ENCODE results near the gene HCK.

Gene HCK

GRCh38 chr20:32063695-32064094 is 11.7 kb downstream of the HCK start:
- no peak for DNase-seq

GRCh38 chr20:32064667-32065066 is 12.6 kb downstream of the HCK start:
- DNase-seq, result no peak

DNA sequence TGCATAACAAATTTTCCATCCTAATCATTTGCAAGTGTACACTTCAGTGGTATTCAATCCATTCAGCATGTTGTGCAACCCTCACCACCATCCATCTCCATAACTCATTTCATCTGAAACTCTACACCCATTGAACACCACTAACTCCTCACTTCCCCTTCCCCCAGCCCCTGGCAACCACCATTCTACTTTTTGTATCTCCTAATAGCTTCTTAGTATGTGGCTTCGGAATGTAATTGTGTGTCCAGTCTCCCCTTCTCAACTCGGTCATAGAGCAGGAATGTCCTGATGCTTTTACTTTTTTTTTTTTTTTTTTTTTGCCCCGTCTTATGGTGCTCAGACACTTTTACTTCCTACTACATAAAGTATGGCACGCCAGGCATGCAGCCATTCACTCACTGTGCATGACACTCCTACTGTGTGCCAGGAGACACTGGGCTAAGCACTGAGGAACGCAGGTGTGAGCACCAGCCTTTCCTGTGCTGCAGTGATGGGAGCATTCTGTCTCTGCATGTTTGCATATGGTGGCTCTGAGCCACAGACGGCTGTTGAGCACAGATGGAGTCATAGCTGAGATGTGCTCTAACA is 15.3 kb downstream of the HCK start:
- DNase-seq, result no peak

DNA sequence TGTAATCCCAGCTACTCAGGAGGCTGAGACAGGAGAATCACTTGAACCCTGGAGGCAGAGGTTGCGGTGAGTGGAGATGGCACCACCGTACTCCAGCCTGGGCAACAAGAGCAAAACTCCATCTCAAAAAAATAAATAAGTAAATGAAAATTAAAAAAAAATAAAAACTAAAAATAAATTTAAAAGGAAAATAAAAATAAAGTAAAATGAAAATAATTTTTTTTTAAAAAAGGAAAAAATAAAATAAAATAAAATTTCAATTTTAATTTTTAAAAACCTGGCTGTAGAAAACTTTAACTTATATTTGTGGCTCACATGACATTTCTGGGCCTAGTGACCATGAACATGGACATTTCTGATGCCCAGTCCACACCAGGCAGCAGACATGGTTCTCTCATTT is 16.1 kb downstream of the HCK start:
- no peak for DNase-seq

DNA sequence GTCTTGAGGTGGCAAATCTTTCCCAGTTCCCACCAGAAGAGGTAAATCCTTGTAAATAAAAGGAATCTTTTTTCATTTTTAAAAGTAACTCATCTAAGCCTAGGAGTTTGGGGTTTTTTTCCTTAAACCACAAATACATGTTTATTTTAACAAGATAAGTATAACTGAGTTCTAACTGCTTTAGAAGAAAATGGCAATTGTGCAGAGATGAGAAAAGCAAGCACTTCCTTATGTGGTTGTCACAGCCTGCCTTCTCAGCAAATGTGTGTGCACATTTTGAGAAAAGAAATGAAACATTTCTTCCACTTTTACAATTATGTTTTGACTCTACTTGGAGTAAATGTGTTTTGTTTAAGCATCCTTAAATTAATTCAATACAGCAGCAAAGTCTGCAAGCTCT is 17.7 kb downstream of the HCK start:
- DNase-seq, result no peak

DNA sequence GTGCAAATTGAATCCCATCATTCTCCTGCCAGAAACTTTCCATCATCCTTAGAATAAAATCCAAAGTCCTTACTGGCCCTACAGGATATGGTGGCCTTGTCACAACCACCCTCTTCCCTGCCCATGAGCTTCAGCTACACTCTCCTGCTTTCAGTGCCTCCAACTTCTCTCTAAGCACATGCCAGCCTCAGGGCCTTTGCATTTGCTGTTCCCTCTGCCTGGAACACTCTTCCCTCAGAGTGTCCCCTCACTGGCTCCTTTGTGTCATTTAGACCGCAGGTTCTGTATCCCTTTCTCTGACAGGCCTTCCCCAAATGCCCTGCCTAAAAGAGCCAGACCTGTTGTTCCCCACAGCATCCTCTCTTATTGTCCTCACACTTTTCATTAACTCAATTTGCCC is 18.2 kb downstream of the HCK start:
- DNase-seq, result no peak

- no peak for DNase-seq
Observed at GRCh38 chr20:32070690-32071213, 18.7 kb downstream of the HCK start.

- DNase-seq, result no peak
Observed at GRCh38 chr20:32071395-32072167, 19.5 kb downstream of the HCK start.

DNA sequence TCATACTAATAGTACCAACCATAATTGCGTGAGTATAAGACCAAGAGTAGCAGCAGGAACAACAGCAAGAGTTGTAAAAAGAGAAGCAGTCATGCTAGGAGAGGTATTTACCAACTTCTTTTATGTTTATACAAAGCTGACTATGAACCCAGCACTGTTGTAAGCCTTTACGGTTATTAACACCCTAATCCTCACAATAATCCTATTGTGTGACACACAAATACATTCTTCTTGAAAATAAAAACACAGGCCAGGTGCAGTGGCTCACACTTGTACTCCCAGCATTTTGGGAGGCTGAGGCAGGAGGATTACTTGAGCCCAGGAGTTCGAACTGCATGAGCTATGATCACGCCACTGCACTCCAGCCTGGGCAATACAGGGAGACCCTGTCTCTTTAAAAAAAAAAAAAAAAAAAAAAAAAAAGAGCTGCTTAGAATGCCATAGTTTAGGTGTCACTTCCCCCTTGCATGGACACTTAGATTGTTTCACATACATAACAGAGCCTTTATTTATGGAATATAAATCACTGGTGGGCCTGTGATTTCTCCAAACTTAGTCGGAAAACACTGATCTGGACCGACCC is 20.2 kb downstream of the HCK start:
- DNase-seq, result no peak

DNA sequence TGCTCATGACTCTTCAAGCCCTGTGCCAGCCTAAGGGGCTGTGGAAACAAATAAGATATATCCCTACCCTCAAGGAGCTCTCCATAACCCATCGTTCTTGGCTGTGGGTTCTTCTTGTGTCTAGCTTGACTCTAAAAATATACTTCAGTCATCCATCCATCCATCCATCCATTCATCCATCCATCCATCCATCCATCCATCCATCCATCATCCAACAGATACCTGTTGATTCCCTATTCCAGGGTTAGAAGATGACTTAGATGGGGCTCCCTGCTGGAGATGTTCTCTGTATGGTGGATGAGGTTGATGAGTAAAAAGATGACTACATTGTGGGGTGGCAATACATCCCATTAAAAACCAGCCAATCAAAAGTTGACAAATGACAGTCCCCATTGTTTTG is 23.5 kb downstream of the HCK start:
- DNase-seq, result no peak

DNA sequence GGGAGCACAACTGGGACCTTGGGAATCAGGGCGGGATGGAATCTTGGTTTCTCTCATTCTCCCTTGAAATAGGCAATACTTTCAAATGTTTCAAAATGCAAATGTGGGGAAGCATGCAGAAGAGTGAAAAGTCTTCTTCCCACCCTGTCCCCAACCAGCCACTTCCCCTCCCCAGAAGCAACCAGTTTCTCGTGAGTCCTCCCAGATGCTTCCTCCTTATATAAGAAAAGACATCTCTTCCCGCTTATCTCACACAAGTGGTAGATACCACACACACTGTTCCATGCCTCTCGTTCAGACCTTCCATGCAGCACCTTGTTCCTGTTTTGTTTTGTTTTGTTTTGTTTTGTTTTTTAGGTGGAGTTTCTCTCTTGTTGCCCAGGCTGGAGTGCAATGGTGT is 25.1 kb downstream of the HCK start:
- DNase-seq, result no peak

DNA sequence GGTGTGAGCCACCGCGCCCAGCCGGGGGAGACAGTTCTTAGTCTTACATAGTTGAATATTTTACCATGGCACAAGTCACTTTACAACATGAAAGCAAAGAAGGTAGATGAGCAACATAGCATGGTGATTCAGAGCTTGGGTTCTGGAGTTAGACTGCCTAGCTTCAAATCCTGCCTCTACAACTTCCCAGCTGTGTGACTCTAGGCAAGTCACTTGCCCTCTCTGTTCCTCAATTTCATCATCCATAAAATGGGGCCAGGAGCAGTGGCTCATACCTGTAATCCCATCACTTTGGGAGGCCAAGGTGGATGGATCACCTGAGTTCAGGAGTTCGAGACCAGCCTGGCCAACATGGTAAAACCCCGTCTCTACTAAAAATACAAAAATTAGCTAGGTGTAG is 26.3 kb downstream of the HCK start:
- DNase-seq, result no peak

DNA sequence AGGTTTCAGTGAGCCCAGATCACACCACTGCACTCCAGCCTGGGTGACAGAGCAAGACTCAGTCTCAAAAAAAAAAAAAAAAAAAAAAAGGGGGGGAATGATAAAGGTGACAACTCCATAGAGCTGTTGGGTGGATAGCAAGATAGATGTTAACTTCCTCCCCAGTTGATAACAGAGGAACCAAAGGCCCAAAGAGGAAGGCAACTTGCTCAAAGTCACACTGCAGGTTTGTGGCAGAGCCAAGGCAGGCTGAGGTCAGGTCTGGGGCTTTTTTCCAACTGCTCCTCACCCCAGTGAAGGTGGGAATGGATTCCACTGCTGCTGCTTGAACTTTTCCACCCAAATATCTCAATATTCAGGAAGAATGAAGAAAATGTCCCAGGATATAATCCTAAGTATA is 26.7 kb downstream of the HCK start:
- DNase-seq, result no peak

DNA sequence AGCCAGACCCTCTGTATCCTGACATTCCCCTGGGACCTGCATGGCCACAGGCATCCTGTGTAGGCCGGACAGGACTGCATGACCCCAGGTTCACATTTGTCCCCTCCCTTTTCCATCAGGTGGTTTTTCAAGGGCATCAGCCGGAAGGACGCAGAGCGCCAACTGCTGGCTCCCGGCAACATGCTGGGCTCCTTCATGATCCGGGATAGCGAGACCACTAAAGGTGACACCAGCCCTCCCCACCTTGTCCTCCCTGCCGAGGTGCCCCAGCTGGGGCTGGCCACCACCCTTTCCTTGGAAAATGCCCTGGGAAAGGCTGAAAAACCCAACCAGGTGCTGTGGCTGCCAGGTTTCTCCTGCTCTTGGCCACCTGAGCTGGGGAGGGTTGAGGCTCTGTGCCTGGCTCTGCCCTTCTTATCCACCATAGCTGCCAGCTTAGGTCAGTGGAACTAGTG is 27.6 kb downstream of the HCK start:
- DNase-seq, result no peak

GRCh38 chr20:32080783-32081182 is 28.7 kb downstream of the HCK start:
- no peak for DNase-seq

DNA sequence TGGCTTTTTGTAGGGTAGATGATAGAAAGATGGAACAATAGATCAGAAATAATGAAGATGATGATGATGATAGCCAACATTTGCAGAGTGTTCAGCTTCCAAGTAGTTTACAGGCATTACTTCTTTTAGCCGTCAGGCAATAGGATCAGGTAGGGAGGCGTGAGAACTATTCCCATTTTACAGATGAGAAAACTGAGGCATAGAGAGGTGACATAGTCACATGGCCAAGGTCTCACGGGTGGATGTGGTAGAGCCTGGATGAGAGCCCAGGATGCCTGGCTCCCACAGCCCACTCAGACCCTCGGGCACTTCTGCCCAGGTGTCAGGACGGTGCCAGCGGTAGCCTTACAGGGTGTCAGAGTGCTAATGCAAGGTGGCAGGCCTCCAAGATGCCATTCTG is 31.4 kb downstream of the HCK start:
- no peak for DNase-seq

GRCh38 chr20:32087070-32087469 is 35.0 kb downstream of the HCK start:
- DNase-seq, result no peak

GRCh38 chr20:32088759-32089158 is 36.7 kb downstream of the HCK start:
- no peak for DNase-seq

DNA sequence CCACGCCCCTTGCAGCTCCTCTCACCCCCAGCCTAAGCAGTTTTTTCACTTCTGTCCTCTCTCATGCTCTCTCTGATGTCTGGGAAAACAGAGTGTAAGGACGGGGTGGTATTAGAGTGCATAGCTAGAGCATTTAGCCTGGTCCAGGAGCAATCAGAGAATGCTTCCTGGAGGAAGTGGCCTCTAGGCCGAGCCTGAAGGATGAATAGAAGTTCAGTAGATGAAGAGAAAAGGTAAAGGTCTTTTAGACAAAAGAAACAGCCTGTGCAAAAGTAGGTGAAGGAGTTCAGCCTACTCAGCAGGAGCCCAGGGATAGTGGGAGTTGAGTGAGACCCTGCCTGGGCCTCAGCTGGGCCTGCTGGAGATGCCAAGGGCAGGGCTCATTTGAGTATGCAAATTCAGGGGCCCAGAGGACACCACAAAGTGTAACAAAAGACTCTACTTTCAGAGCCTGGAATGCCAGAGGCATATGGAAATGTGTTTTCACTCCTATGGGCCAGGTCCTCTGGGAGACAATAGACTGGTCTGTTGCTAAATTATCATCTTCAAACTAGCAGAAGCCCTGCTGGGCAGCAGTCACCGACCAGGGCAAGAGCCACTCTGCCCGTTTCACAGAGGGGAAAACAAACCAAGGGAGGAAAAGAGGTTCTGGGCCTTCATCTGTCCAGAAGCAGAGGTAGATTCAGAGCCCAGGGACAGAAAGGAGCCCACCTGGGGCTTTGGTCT is 37.8 kb downstream of the HCK start:
- DNase-seq, result no peak

DNA sequence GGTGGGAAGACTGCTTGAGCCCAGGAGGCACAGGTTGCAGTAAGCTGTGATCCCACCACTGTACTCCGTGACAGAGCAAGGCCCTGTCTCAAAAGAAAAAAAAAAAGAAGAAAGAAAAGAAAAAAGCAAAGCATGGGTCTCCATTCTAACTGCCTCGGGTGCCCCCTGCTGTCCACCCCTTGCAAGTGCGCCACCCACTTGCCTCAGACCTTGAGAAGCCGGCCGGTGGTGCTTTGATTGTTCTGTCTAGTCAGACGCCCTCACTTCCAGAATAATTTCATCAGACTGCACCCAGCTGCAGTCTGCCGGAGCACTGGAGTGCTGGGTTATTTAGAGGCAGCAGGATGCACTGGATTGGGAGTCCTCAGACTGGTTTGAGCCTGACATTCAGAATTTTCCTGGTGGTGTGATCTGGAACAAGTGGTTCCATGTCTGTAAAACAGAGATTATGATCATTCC is 39.9 kb downstream of the HCK start:
- peak; percentile 60 for DNase-seq

DNA sequence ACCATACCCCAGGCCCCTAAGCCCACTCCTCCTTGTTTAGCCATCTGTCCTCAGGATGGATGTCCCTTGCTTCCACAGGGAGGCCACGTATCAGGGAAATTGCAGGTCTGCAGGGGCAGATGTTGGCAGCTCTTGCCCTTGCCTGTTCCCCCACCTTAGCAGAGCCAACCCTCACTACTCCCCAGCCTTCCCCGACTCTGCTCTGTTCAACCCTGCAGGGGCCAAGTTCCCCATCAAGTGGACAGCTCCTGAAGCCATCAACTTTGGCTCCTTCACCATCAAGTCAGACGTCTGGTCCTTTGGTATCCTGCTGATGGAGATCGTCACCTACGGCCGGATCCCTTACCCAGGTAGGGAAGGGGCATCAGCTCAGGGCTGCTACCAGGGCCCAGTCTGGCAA is 46.7 kb downstream of the HCK start:
- no peak for DNase-seq

DNA sequence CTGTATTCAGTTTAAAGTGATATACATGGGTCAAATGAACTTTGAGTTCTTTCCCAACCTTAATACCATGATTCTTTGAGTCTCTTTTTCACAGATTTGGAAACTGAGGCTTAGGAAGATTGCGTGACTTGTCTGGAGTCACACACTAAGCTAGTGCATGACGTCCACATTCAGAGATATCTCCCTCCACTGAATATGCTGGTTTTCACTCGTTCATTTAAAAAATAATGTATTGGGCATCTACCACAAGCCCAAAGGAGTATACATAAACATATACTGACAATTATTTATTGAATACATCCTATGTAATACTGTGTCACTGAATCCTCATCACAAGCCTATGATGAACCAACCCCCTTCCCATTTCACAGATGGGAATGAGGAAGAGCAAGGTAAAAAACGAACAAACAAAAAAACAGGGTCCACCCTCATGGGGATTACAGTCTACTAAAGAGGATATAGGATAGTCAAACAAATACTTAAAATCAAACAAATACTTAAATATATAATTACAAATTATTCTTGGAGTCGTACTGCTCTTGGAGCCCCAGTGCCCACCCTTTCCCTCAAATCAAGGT is 56.9 kb downstream of the HCK start:
- no peak for DNase-seq

Data from activated CD4-positive, alpha-beta T cell treated with anti-CD3 and anti-CD28 coated beads for 1 hour (primary cell).